Smooth muscle cell (in vitro differentiated cells): ENCODE measurements around the gene EXOC3L2. TPM values are rescaled to one million over a fixed set of nuclear protein-coding genes. Genes with fewer than 3 reads are reported as not detected.

ENCODE experiments used
- DNase-seq: peaks from one replicate; lab custom pipeline; 2025; ENCODE audit not compliant: unreplicated experiment; lab: John Stamatoyannopoulos, UW
- H2AFZ ChIP-seq: fragments of 200-600 bp; sonication (generic); 2 replicates; pipeline ENCODE4 v1.6.0; 2016; ENCODE audit warnings: antibody characterized with exemption, low read depth, mild to moderate bottlenecking
- H3F3A ChIP-seq: fragments of 200-600 bp; sonication (generic); 2 replicates; pipeline ENCODE4 v1.6.0; 2017; ENCODE audit warnings: antibody characterized with exemption, low read depth
- H3K27ac ChIP-seq: fragments of 200-600 bp; sonication (generic); 2 replicates; pipeline ENCODE4 v1.5.1; 2016; ENCODE audit warnings: low read depth, mild to moderate bottlenecking
- H3K27me3 ChIP-seq: fragments of 200-600 bp; sonication (generic); 2 replicates; pipeline ENCODE4 v1.6.1; 2016; ENCODE audit warnings: low read depth, mild to moderate bottlenecking
- H3K36me3 ChIP-seq: fragments of 200-600 bp; sonication (generic); 2 replicates; pipeline ENCODE4 v1.5.1; 2016; ENCODE audit warnings: low read depth
- H3K4me1 ChIP-seq: fragments of 200-600 bp; sonication (generic); 2 replicates; pipeline ENCODE4 v1.5.1; 2016; ENCODE audit warnings: low read depth
- H3K4me2 ChIP-seq: fragments of 200-600 bp; sonication (generic); 2 replicates; pipeline ENCODE4 v1.6.0; 2016; ENCODE audit warnings: mild to moderate bottlenecking
- H3K4me3 ChIP-seq: fragments of 200-600 bp; sonication (generic); 2 replicates; pipeline ENCODE4 v1.5.1; 2016; ENCODE audit warnings: mild to moderate bottlenecking
- H3K79me2 ChIP-seq: fragments of 200-600 bp; sonication (generic); 2 replicates; pipeline ENCODE4 v1.6.0; 2016; ENCODE audit warnings: low read depth, mild to moderate bottlenecking
- H3K9ac ChIP-seq: fragments of 200-600 bp; sonication (generic); 2 replicates; pipeline ENCODE4 v1.6.0; 2016; ENCODE audit warnings: low read depth
- H3K9me3 ChIP-seq: fragments of 200-600 bp; sonication (generic); replicated peaks from 2 replicates; pipeline ENCODE4 v1.5.1; 2016; ENCODE audit warnings: low read depth
- H4K20me1 ChIP-seq: fragments of 200-600 bp; sonication (generic); 2 replicates; pipeline ENCODE4 v1.6.0; 2016; ENCODE audit warnings: low read depth
- CTCF ChIP-seq: fragments of 200-600 bp; sonication (generic); IDR thresholded peaks from 2 replicates; pipeline ENCODE4 v1.5.1; 2017; ENCODE audit warnings: borderline replicate concordance, mild to moderate bottlenecking, antibody characterized with exemption; ENCODE audit not compliant: insufficient read depth, poor library complexity, severe bottlenecking
- WGBS: methylation state at CpG from one replicate; pipeline ENCODE4 v1.1.7; 2016; ENCODE audit warnings: low lambda C conversion rate; 5-methylcytosine and 5-hydroxymethylcytosine counted together
- polyA plus RNA-seq: library from polyadenylated mRNA; unstranded; fragments of >200 nt; fragmentation: Nextera tagmentation; extraction: Ambion mirVana; gene quantifications from 2 replicates; pipeline ENCODE4 v1.2.1, GENCODE V29; 2016
- total RNA-seq: library from RNA; depleted of rRNA; stranded (reverse); fragments of >200 nt; gene quantifications from 2 replicates; pipeline ENCODE4 v1.2.3, GENCODE V29; 2014

The EXOC3L2 gene
- total and polyA plus RNA-seq, 2 experiments from 2014 or later = 0.76 to 7.5 TPM

- TF ChIP-seq CTCF = no peak
- no peak overlapping the region for H3K4me3 ChIP-seq
- no peak overlapping the region for H3K27ac ChIP-seq
- DNase-seq = no peak
- H3K27me3 ChIP-seq = no peaks in the 10 kb centered on the region
- no peak overlapping the region for H2AFZ ChIP-seq
- H3F3A ChIP-seq = no peaks in the 10 kb centered on the region
- H3K79me2 ChIP-seq = no peaks in the 10 kb centered on the region
- WGBS = 92% methylated on average over 21 of the region's 21 CpGs
- no peaks in the 10 kb centered on the region for H3K36me3 ChIP-seq
- no peak overlapping the region for H3K4me2 ChIP-seq
- H3K4me1 ChIP-seq = peaks cover 5% of the 10 kb centered on the region
- H4K20me1 ChIP-seq = peaks cover 6% of the 10 kb centered on the region
- H3K9me3 ChIP-seq = no peaks in the 10 kb centered on the region
- H3K9ac ChIP-seq = no peak overlapping the region
These were observed 74.8 kb downstream of the EXOC3L2 start for GRCh38 chr19:45170146-45171106.

- Histone ChIP-seq H3K4me3 (no peak overlapping the region), H3K4me1 (peaks cover 5% of the 10 kb centered on the region), H3F3A (no peaks in the 10 kb centered on the region), H3K4me2 (no peak overlapping the region), H3K36me3 (no peaks in the 10 kb centered on the region), H3K27ac (no peak overlapping the region), H3K79me2 (no peaks in the 10 kb centered on the region), H3K9ac (no peak overlapping the region), H2AFZ (no peak overlapping the region), H4K20me1 (peaks cover 6% of the 10 kb centered on the region), H3K9me3 (no peaks in the 10 kb centered on the region), H3K27me3 (no peaks in the 10 kb centered on the region)
- no peak for DNase-seq
- no peak for TF ChIP-seq CTCF
- WGBS = 94% methylated on average over 10 of the region's 10 CpGs
These were observed 75.6 kb downstream of the EXOC3L2 start for GRCh38 chr19:45169602-45170001.

GRCh38 chr19:45168767-45169351, 76.3 kb downstream of the EXOC3L2 start:
- no peak overlapping the region for H3K4me3 ChIP-seq
- H3K9ac ChIP-seq = no peak overlapping the region
- no peak for DNase-seq
- no peaks in the 10 kb centered on the region for H4K20me1 ChIP-seq
- H3K4me1 ChIP-seq = peaks cover 5% of the 10 kb centered on the region
- H3F3A ChIP-seq = no peaks in the 10 kb centered on the region
- no peaks in the 10 kb centered on the region for H3K27me3 ChIP-seq
- WGBS = 96% methylated on average over 16 of the region's 16 CpGs
- no peak overlapping the region for H3K4me2 ChIP-seq
- TF ChIP-seq CTCF = no peak
- no peaks in the 10 kb centered on the region for H3K36me3 ChIP-seq
- H3K27ac ChIP-seq = no peak overlapping the region
- H2AFZ ChIP-seq = no peak overlapping the region
- H3K9me3 ChIP-seq = no peaks in the 10 kb centered on the region
- H3K79me2 ChIP-seq = no peaks in the 10 kb centered on the region
